Right atrium auricular region (tissue), 2 donors: ENCODE measurements around the gene GSTP1. TPM values are rescaled to one million over a fixed set of nuclear protein-coding genes. Genes with fewer than 3 reads are reported as not detected.
"Not testable (repeated sequence)": the region's sequence is repeated elsewhere in the genome, so short reads cannot be mapped to it uniquely, and the experiment has no call there.

ENCODE experiments used
- DNase-seq: peaks from one replicate; pipeline ENCODE4 v3.0.0-alpha.2; 2019; ENCODE audit warnings: low spot score
- H3K27ac ChIP-seq, 2 donors: fragments of 200-600 bp; sonication (generic); 1 replicate in 1 of 2; 2 replicates in 1 of 2; pipeline ENCODE4 v1.5.1; 2016 to 2019
- H3K27me3 ChIP-seq, 2 donors: fragments of 200-600 bp; sonication (generic); one replicate each; pipeline versions ENCODE4 v1.5.1 to v1.6.0; 2017 to 2019
- H3K36me3 ChIP-seq: fragments of 200-600 bp; sonication (generic); one replicate; pipeline ENCODE4 v1.5.1; 2016
- H3K4me1 ChIP-seq, 2 donors: fragments of 200-600 bp; sonication (generic); one replicate each; pipeline versions ENCODE4 v1.5.1 to v1.6.0; 2017 to 2019
- H3K4me3 ChIP-seq, 2 donors: fragments of 200-600 bp; sonication (generic); 1 replicate in 1 of 2; 2 replicates in 1 of 2; pipeline ENCODE4 v1.5.1; 2017 to 2019; ENCODE audit warnings: mild to moderate bottlenecking in 1 of 2, moderate library complexity in 1 of 2
- H3K9me3 ChIP-seq, 2 donors: fragments of 200-600 bp; sonication (generic); one replicate each; pipeline ENCODE4 v1.5.1; 2019
- total RNA-seq, 2 donors: library from RNA; depleted of rRNA; stranded (reverse); fragments of >200 nt; gene quantifications; one replicate each; pipeline ENCODE4 v1.1.0, GENCODE V29; 2016
- TF ChIP-seq, protein P1 (sequence below), 2 donors: fragments of 200-600 bp; sonication (generic); IDR thresholded peaks; one replicate each; pipeline ENCODE4 v1.5.1; 2019; ENCODE audit warnings: antibody characterized with exemption in 2 of 2

GSTP1 gene
- total RNA-seq, 2 donors from 2014 or later, result 249 to 944 TPM

DNA sequence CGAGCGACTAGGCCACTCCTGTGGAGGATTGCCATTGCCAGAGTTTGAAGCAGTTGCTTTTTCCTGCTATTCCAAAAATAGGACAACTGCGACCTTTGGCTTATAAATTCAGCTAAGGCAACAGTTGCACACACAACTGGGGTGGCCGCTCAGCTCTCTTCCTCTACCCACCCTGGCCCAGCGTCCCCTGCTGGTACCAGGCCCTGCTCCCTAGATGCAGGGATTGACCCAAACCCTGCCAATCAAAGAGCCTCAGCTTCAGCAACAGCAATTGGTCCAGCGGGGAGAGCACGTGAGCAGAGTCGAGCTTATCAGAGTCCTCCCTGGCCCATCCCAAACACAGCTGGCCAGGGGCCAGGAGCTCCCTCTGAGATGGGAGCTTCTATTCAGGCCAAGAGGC is 38.3 kb upstream of the GSTP1 start:
- peak overlapping the region in 1 of 2 donors; percentile 61 for H3K27ac ChIP-seq
- no peak for DNase-seq

DNA sequence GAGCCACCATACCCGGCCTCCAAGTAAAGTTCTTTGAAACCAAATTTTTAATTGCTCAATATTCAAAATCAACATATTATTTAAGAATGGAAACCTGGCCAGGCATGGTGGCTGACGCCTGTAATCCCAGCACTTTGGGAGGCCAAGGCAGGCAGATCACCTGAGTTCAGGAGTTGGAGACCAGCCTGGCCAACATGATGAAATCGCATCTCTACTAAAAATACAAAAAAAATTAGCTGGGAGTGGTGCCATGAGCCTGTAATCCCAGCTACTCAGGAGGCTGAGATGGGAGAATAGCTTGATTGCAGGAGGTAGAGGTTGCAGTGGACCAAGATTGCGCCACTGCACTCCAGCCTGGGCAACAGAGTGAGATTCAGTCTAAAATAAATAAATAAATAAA is 35.5 kb upstream of the GSTP1 start:
- not testable (repeated sequence) for H3K36me3 ChIP-seq, DNase-seq, H3K27me3 ChIP-seq, H3K4me3 ChIP-seq, H3K27ac ChIP-seq, H3K9me3 ChIP-seq
- peaks cover 0 to 11% of the 10 kb centered on the region in 2 donors for H3K4me1 ChIP-seq

More for the DNA sequence above, 38.3 kb upstream of the GSTP1 start:
- Histone ChIP-seq H3K36me3 (no peaks in the 10 kb centered on the region), H3K9me3 (no peaks in the 10 kb centered on the region), H3K4me3 (no peak overlapping the region), H3K4me1 (peaks cover 0 to 11% of the 10 kb centered on the region in 2 donors), H3K27me3 (no peaks in the 10 kb centered on the region)
- TF ChIP-seq, protein P1, sequence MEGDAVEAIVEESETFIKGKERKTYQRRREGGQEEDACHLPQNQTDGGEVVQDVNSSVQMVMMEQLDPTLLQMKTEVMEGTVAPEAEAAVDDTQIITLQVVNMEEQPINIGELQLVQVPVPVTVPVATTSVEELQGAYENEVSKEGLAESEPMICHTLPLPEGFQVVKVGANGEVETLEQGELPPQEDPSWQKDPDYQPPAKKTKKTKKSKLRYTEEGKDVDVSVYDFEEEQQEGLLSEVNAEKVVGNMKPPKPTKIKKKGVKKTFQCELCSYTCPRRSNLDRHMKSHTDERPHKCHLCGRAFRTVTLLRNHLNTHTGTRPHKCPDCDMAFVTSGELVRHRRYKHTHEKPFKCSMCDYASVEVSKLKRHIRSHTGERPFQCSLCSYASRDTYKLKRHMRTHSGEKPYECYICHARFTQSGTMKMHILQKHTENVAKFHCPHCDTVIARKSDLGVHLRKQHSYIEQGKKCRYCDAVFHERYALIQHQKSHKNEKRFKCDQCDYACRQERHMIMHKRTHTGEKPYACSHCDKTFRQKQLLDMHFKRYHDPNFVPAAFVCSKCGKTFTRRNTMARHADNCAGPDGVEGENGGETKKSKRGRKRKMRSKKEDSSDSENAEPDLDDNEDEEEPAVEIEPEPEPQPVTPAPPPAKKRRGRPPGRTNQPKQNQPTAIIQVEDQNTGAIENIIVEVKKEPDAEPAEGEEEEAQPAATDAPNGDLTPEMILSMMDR (IDR thresholded peaks at IDR 0.05), result peak in 1 of 2 donors; percentile 18

DNA sequence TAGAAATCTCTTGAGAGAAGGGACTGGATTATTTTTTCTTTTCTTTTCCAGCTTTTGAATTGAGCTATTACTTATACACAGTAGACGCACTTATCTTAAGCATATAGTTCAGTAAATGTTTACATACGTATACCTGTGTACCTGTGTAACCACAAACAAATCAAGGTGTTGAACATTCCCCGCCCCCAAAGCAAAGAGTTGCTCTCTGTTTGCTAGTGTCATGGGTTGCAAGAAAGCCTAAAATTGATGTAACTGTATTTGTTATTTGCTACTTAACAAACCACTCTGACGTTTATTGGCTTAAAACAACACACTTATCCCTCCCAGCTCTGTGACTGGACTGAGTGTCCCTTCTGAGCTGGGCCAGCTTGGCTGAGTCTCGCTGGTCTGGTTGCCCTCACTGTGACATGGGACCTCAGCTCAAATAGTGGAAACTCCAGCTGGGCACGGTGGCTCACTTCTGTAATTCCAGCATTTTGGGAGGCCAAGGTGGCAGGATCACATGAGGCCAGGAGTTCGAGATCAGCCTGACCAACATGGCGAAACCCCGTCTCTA is 35.0 kb upstream of the GSTP1 start:
- Histone ChIP-seq H3K4me3 (no peak overlapping the region), H3K27me3 (no peaks in the 10 kb centered on the region), H3K4me1 (peaks cover 0 to 11% of the 10 kb centered on the region in 2 donors), H3K27ac (no peak overlapping the region), H3K36me3 (no peaks in the 10 kb centered on the region), H3K9me3 (no peaks in the 10 kb centered on the region)
- TF ChIP-seq, protein P1 (IDR thresholded peaks at IDR 0.05), result no peak
- DNase-seq, result no peak

DNA sequence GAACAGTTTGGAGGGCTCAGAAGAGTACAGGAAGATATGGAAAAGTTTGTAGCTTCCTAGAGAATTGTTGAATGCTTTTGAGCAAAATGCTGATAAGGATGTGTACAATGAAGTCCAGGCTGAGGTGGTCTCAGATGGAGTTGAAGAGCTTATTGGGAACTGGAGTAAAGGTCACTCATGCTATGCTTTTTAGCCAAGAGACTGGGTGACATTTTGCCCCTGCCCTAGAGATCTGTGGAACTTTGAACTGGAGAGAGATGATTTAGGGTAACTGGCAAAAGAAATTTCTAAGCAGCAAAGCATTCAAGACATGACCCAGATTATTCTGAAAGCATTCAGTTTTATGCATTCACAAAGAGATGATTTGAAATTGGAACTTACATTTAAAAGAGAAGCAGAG is 32.5 kb upstream of the GSTP1 start:
- Histone ChIP-seq H3K9me3 (no peaks in the 10 kb centered on the region), H3K36me3 (no peaks in the 10 kb centered on the region), H3K27me3 (no peaks in the 10 kb centered on the region), H3K27ac (no peak overlapping the region), H3K4me1 (no peaks in the 10 kb centered on the region), H3K4me3 (no peak overlapping the region)
- no peak for DNase-seq
- TF ChIP-seq, protein P1 (IDR thresholded peaks at IDR 0.05), result no peak

DNA sequence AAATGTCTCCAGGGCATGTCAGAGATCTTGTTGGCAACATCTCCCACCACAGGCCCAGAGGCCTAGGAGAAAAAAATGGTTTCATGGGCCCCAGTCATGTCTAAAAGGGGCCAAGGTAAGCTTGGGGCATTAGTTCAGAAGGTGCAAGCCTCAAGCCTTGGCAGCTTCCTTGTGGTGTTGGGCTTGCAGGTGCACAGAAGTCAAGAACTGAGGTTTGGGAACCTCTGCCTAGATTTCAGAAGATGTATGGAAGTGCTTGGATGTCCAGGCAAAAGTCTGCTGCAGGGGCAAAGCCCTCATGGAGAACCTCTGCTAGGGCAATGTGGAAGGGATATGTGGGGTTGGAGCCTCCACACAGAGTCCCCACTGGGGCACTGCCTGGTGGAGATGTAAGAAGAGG is 31.9 kb upstream of the GSTP1 start:
- H3K27ac ChIP-seq, H3K4me3 ChIP-seq: not testable (repeated sequence)

DNA sequence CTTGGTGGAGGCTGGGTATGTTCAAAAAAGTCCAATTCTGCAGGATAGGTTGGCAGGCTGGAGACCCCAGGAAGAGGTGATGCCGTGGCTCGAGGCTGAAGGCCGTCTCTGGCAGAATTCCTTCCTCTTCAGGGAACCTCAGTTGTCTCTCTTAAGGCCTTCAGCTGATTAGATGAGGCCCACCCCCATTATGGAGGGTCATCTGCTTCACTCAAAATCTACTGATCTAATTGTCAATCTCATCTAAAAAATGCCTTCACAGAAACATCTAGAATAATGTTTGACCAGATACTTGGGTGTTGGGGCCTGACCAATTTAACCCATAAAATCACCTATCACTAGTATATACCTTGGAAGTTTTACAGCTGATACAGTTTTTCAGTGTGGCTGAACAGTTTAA is 27.4 kb upstream of the GSTP1 start:
- Histone ChIP-seq H3K4me3 (no peak overlapping the region), H3K36me3 (no peaks in the 10 kb centered on the region), H3K27me3 (no peaks in the 10 kb centered on the region), H3K9me3 (no peaks in the 10 kb centered on the region), H3K27ac (no peak overlapping the region), H3K4me1 (no peaks in the 10 kb centered on the region)
- no peak for DNase-seq
- TF ChIP-seq, protein P1 (IDR thresholded peaks at IDR 0.05), result no peak

More for the DNA sequence above, 31.9 kb upstream of the GSTP1 start:
- H3K4me1 ChIP-seq, DNase-seq, H3K36me3 ChIP-seq, H3K9me3 ChIP-seq, H3K27me3 ChIP-seq: not testable (repeated sequence)

DNA sequence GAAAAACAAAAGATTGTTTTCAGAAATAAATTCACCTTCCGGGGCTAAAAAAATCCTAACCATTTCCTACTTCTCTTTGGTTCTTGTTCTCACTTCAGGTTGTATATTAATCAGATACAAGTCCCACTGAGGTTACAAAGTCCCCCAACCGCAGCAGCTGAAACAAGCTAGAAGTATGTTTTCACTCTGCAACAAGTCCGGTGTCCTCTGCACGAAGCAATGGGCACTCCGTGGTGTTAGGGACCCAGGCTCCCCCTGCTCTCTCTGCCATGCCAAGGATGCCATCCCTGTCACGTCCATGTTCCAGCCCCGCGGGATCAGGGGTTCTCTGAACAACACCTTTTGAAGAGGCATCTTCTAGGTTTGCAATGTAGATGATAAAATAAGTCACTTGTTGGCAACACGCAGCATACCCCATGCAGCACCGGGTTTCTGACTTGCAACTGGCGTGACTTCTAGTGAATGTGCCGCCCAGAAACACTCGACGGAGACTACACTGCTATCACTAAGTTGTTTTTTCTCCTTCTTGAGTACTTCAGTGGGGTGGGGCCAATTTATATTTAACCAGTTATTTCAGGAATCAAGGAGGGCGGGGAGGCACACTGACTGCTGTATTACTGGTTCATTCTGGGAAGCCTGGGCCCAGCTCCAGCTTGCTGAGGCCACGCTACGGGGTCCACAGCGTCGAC is 25.4 kb upstream of the GSTP1 start:
- DNase-seq, result no peak
- no peaks in the 10 kb centered on the region for H3K27me3 ChIP-seq
- no peaks in the 10 kb centered on the region for H3K9me3 ChIP-seq
- H3K4me3 ChIP-seq, result peak overlapping the region in 1 of 2 donors; percentile 9
- peaks cover 0 to 7% of the 10 kb centered on the region in 2 donors for H3K4me1 ChIP-seq
- H3K36me3 ChIP-seq, result no peaks in the 10 kb centered on the region
- H3K27ac ChIP-seq, result peak overlapping the region; percentile 51 to 78
- TF ChIP-seq, protein P1 (IDR thresholded peaks at IDR 0.05), result no peak
